ENCODE data around the gene BRINP1.
"Not testable (repeated sequence)": the region's sequence is repeated elsewhere in the genome, so short reads cannot be mapped to it uniquely, and the experiment has no call there.

Gene BRINP1

DNA sequence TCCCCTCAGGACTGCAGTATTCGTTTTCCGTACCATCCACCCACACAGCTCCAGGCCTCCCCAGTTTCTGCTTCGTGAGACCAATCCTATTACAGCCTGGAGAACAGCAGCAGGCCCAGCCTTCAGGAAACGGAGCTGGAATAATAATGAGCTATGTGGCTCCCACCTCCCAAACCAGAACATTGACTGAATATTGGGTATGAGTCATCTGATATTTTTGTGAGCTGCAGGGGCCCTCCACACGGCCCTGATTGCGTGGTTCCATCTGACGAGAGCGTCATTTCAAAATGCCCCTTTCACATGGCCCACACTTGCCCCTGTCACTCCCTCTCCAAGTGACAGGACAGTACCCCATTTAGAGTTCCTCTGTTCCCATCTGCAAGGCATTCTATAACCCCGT is 192.0 kb downstream of the BRINP1 start:
- TF ChIP-seq, protein P1, sequence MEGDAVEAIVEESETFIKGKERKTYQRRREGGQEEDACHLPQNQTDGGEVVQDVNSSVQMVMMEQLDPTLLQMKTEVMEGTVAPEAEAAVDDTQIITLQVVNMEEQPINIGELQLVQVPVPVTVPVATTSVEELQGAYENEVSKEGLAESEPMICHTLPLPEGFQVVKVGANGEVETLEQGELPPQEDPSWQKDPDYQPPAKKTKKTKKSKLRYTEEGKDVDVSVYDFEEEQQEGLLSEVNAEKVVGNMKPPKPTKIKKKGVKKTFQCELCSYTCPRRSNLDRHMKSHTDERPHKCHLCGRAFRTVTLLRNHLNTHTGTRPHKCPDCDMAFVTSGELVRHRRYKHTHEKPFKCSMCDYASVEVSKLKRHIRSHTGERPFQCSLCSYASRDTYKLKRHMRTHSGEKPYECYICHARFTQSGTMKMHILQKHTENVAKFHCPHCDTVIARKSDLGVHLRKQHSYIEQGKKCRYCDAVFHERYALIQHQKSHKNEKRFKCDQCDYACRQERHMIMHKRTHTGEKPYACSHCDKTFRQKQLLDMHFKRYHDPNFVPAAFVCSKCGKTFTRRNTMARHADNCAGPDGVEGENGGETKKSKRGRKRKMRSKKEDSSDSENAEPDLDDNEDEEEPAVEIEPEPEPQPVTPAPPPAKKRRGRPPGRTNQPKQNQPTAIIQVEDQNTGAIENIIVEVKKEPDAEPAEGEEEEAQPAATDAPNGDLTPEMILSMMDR (conservative IDR thresholded peaks at IDR 0.05): no peak
- no peak overlapping the region for H3K27ac ChIP-seq

- TF ChIP-seq, protein P1 (conservative IDR thresholded peaks at IDR 0.05): no peak
- no peak overlapping the region; the same call in 1 of the 2 replicates for H3K27ac ChIP-seq
Measured at GRCh38 chr9:119175581-119175980, 193.7 kb downstream of the BRINP1 start.

DNA sequence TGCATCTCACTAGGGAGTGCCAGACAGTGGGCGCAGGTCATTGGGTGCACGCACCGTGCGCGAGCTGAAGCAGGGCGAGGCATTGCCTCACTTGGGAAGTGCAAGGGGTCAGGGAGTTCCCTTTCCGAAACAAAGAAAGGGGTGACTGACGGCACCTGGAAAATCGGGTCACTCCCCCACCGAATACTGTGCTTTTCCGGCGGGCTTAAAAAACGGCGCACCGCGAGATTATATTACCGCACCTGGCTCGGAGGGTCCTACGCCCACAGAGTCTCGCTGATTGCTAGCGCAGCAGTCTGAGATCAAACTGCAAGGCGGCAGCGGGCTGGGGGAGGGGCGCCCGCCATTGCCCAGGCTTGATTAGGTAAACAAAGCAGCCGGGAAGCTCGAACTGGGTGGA is 200.0 kb downstream of the BRINP1 start:
- H3K27ac ChIP-seq: not testable (repeated sequence)

DNA sequence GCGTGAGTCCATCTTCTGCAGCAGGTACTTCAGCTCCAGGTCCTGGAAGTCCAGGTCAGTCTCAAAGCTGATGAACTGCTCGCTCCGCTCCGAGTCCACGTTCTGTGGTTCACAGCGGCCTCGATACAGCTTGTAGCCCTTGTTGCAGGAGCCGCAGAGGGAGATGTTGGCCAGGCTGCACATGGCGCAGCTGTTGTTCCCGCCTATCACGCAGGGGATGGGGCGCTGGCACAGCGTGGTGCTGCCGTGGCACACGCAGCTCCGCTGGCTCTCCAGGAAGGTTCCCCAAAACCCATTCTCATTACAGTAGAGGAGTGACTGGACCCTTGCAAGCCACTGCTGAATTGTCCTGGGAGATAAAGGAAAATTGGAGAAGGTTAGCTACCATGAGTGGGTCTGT is 201.4 kb downstream of the BRINP1 start:
- TF ChIP-seq, protein P1 (conservative IDR thresholded peaks at IDR 0.05): no peak
- no peak overlapping the region for H3K27ac ChIP-seq

DNA sequence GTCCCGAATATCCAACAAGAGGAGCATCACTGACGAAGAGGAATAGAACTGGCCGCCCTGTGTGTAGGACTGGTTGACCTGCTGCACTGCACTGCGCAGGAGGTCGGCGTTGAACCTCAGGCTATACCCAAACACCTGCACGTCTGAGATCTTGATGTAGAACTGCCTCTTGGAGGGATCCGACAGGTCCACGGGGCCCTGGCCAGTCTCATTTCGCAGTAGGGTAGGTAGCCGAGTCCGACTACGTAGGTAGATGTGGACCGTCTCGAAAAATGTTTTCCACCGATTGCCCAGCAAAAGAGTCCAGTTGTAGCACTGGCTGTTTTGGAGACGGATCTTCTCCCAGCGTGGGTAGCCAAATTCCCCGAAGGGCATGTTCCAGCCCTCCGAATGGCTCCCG is 202.0 kb downstream of the BRINP1 start:
- TF ChIP-seq, protein P1 (conservative IDR thresholded peaks at IDR 0.05): no peak
- H3K27ac ChIP-seq: no peak overlapping the region

DNA sequence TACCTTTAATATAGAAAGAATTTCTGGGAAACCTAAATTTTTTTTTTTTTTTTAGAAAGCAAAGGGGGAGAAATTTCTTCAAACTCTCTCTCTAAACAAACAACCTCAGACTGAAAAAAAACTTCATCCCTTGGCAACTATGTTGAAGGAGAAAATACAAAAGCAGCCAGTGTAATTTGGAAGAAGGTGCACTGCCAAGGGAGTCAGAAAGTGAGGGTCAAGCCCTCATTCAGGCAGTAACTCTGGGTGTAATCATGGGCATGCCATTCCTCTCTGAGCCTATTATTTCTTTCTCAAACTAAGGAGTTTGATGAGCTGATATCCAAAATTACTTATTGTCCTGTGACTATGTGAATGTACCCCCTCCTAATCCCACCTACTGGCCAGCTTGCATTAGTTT is 203.1 kb downstream of the BRINP1 start:
- TF ChIP-seq, protein P1 (conservative IDR thresholded peaks at IDR 0.05): no peak
- no peak overlapping the region for H3K27ac ChIP-seq

- TF ChIP-seq, protein P1 (conservative IDR thresholded peaks at IDR 0.05): no peak
- H3K27ac ChIP-seq: no peak overlapping the region
Measured at GRCh38 chr9:119165131-119165530, 204.1 kb downstream of the BRINP1 start.

GRCh38 chr9:119164716-119165115 is 204.5 kb downstream of the BRINP1 start:
- no peak overlapping the region for H3K27ac ChIP-seq
- TF ChIP-seq, protein P1 (conservative IDR thresholded peaks at IDR 0.05): no peak
